B cell (primary cell): ENCODE data around the gene SLC30A7.
"Not testable (repeated sequence)": the region's sequence is repeated elsewhere in the genome, so short reads cannot be mapped to it uniquely, and the experiment has no call there.

Experiments used
- EZH2 ChIP-seq: IDR thresholded peaks from 2 replicates; pipeline ENCODE4 v1.6.1; 2012; ENCODE audit warnings: borderline replicate concordance, low read depth, mild to moderate bottlenecking, moderate library complexity, low read length; ENCODE audit not compliant: insufficient read depth, poor library complexity, severe bottlenecking
- TF ChIP-seq, protein P1 (sequence below): fragments of 200-600 bp; IDR thresholded peaks from one replicate; pipeline ENCODE4 v1.8.0; 2022; ENCODE audit warnings: antibody characterized with exemption, mild to moderate bottlenecking

DNA sequence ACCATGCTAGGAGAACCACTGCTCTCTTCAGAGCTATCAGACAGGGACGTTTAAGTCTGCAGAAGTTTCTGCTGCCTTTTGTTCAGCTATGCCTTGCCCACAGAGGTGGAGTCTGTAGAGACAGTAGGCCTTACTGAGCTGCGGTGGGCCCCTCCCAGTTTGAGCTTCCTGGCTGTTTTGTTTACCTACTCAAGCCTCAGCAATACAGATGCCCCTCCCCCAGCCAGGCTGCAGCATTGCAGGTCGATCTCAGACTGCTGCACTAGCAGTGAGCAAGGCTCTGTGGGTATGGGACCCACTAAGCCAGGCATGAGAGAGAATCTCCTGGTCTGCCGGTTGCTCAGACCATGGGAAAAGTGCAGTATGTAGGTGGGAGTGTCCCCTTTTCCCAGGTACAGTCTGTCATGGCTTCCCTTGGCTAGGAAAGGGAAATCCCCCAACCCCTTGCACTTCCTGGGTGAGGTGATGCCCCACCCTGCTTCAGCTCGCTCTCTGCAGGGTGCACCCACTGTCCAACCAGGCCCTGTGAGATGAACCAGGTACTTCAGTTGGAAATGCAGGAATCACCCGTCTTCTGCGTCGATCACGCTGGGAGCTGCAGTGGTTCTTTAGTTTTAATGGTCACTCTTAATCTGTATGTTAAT lies 53.7 kb downstream of the SLC30A7 start:
- TF ChIP-seq, protein P1, sequence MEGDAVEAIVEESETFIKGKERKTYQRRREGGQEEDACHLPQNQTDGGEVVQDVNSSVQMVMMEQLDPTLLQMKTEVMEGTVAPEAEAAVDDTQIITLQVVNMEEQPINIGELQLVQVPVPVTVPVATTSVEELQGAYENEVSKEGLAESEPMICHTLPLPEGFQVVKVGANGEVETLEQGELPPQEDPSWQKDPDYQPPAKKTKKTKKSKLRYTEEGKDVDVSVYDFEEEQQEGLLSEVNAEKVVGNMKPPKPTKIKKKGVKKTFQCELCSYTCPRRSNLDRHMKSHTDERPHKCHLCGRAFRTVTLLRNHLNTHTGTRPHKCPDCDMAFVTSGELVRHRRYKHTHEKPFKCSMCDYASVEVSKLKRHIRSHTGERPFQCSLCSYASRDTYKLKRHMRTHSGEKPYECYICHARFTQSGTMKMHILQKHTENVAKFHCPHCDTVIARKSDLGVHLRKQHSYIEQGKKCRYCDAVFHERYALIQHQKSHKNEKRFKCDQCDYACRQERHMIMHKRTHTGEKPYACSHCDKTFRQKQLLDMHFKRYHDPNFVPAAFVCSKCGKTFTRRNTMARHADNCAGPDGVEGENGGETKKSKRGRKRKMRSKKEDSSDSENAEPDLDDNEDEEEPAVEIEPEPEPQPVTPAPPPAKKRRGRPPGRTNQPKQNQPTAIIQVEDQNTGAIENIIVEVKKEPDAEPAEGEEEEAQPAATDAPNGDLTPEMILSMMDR = not testable (repeated sequence)
- TF ChIP-seq EZH2 = not testable (repeated sequence)
